HG03575 (cell line): Measurements from ENCODE around the gene NBPF1.
"Not testable (repeated sequence)": the region's sequence is repeated elsewhere in the genome, so short reads cannot be mapped to it uniquely, and the experiment has no call there.

Experiments
- ATAC-seq: cut with Tn5 transposase; IDR thresholded peaks from one replicate; pipeline ENCODE4 v1.9.1; 2021; ENCODE audit not compliant: unreplicated experiment, insufficient number of reproducible peaks, low FRiP score; ENCODE audit errors: extremely low read depth

The NBPF1 gene

GRCh38 chr1:16613185-16614147 is at the start of gene NBPF1:
Gene NBPF1, minus strand, starts transcription at chr1:16613564.
- peak; percentile 38 for ATAC-seq

GRCh38 chr1:16658234-16658633 is 44.9 kb upstream of the NBPF1 start:
- ATAC-seq: not testable (repeated sequence)

- not testable (repeated sequence) for ATAC-seq
Measured at GRCh38 chr1:16656981-16657683, 43.8 kb upstream of the NBPF1 start.

- not testable (repeated sequence) for ATAC-seq
Measured at GRCh38 chr1:16656574-16656973, 43.2 kb upstream of the NBPF1 start.

- ATAC-seq: not testable (repeated sequence)
Measured at GRCh38 chr1:16651560-16651959, 38.2 kb upstream of the NBPF1 start.

- ATAC-seq: not testable (repeated sequence)
Measured at GRCh38 chr1:16649960-16650359, 36.6 kb upstream of the NBPF1 start.

GRCh38 chr1:16649390-16649789 is 36.0 kb upstream of the NBPF1 start:
- not testable (repeated sequence) for ATAC-seq

- not testable (repeated sequence) for ATAC-seq
Measured at GRCh38 chr1:16648756-16649155, 35.4 kb upstream of the NBPF1 start.

GRCh38 chr1:16648250-16648649 is 34.9 kb upstream of the NBPF1 start:
- ATAC-seq: not testable (repeated sequence)

- not testable (repeated sequence) for ATAC-seq
Measured at GRCh38 chr1:16647179-16648176, 34.1 kb upstream of the NBPF1 start.

GRCh38 chr1:16646716-16647115 is 33.4 kb upstream of the NBPF1 start:
- not testable (repeated sequence) for ATAC-seq

GRCh38 chr1:16646061-16646664 is 32.8 kb upstream of the NBPF1 start:
- ATAC-seq: not testable (repeated sequence)

GRCh38 chr1:16645271-16646060 is 32.1 kb upstream of the NBPF1 start:
- ATAC-seq: not testable (repeated sequence)

GRCh38 chr1:16644482-16645270 is 31.3 kb upstream of the NBPF1 start:
- peak; percentile 27 for ATAC-seq

GRCh38 chr1:16644193-16644481 is 30.8 kb upstream of the NBPF1 start:
- peak; percentile 10 for ATAC-seq

GRCh38 chr1:16643476-16644192 is 30.3 kb upstream of the NBPF1 start:
- ATAC-seq: not testable (repeated sequence)
